ENCODE results near the gene PLXNB3. TPM values are rescaled to one million over a fixed set of nuclear protein-coding genes. Genes with fewer than 3 reads are reported as not detected.

PLXNB3 gene
- total and polyA plus RNA-seq, 2 donors (not counting 1 experiment from before 2014, with no cell fraction given) = 0.25 TPM; not detected in 1

DNA sequence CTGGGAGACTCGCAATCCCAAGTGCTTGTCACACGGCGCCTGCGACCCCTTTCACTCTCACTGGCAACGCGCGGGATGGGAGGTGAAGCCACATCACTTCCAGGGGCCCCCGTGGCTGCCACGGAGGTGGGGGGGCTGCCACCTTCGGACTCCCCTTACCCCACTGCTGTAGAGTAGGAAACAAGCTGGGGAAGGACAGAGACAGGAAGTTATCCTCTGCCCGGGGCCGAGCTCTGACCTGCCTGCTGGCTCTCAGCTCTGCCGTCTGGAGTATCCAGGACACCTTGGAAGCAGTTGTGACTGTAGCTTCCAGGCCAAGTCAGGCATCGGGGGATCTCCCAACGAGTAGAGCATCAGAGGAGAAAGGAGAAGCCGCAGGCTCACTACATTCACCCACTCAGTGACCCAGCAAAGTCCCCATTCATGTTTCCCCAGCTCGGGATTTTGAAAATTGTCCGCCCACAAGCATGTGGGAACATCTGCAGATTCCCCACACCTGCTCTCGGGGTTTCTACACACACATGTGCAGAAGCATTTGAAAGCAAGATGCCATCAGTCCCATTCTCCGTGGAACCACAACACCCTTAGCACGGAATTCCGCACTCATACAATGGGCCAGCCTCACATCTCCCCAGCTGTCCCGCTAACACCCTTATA lies 55.5 kb downstream of the PLXNB3 start:
- Histone ChIP-seq H3K36me3 (replicated peaks in 1 of 2; ENCODE audit: control extremely low read depth in 1 of 2, control insufficient read depth in 1 of 2, extremely low read depth in 1 of 2, insufficient read depth in 2 of 2, low read length in 1 of 2) (no peaks in the 10 kb centered on the region), H3K79me2 (ENCODE audit: control insufficient read depth, insufficient read depth, low read length) (no peaks in the 10 kb centered on the region), H3K4me2 (replicated peaks; ENCODE audit: low read depth, low read length, poor library complexity, severe bottlenecking) (peak overlapping the region; percentile 72), H3K9ac (ENCODE audit: low read length) (peak overlapping the region; percentile 34), H4K20me1 (ENCODE audit: control insufficient read depth, insufficient read depth, low read length, poor library complexity, severe bottlenecking) (no peaks in the 10 kb centered on the region), H3K4me3 (ENCODE audit: control extremely low read depth in 1 of 5, extremely low read depth in 1 of 5, insufficient read depth in 1 of 5, low read depth in 2 of 5, low read length in 4 of 5) (peak overlapping the region in 4 of 5 experiments; percentile 13 to 45 (median 40)), H3K4me1 (ENCODE audit: control insufficient read depth in 2 of 2, insufficient read depth in 2 of 2, low read length in 2 of 2) (peaks cover 4 to 23% of the 10 kb centered on the region in 2 donors), H3K27ac (ENCODE audit: low read length in 2 of 2) (no peak overlapping the region), H3K9me3 (ENCODE audit: control extremely low read depth in 1 of 3, control insufficient read depth in 2 of 3, insufficient read depth in 1 of 3, low read length in 2 of 3) (no peaks in the 10 kb centered on the region), H2AFZ (ENCODE audit: insufficient read depth, low read depth, low read length, poor library complexity, severe bottlenecking) (peak overlapping the region; percentile 35), H3K27me3 (replicated peaks in 1 of 4; ENCODE audit: control extremely low read depth in 1 of 4, control insufficient read depth in 3 of 4, insufficient read depth in 4 of 4, low read length in 3 of 4) (peaks cover 0 to 35% (median 4%) of the 10 kb centered on the region in 4 experiments)
- Mint-ChIP-seq H3K9me3 (ENCODE audit: insufficient read depth) (no peaks in the 10 kb centered on the region), H3K4me3 (peak overlapping the region; percentile 47), H3K27me3 (peaks cover 24% of the 10 kb centered on the region), H3K4me1 (peaks cover 16% of the 10 kb centered on the region), H3K27ac (no peak overlapping the region)
- CTCF ChIA-PET = no interaction called here
- intact Hi-C loops (cut with micrococcal nuclease) = no loop called here
- ATAC-seq (ENCODE audit: low read depth) (no peak), DNase-seq (no peak)
- no peak for TF ChIP-seq EZH2 (IDR thresholded peaks at IDR 0.05; ENCODE audit: borderline replicate concordance, insufficient read depth, low read depth, low read length, poor library complexity, severe bottlenecking)
- TF ChIP-seq, protein P1, sequence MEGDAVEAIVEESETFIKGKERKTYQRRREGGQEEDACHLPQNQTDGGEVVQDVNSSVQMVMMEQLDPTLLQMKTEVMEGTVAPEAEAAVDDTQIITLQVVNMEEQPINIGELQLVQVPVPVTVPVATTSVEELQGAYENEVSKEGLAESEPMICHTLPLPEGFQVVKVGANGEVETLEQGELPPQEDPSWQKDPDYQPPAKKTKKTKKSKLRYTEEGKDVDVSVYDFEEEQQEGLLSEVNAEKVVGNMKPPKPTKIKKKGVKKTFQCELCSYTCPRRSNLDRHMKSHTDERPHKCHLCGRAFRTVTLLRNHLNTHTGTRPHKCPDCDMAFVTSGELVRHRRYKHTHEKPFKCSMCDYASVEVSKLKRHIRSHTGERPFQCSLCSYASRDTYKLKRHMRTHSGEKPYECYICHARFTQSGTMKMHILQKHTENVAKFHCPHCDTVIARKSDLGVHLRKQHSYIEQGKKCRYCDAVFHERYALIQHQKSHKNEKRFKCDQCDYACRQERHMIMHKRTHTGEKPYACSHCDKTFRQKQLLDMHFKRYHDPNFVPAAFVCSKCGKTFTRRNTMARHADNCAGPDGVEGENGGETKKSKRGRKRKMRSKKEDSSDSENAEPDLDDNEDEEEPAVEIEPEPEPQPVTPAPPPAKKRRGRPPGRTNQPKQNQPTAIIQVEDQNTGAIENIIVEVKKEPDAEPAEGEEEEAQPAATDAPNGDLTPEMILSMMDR (IDR thresholded peaks at IDR 0.05) = no peak
- 92% methylated on average over 2 of the region's 23 CpGs for WGBS (ENCODE audit: insufficient coverage)
- POLR2A ChIA-PET = no interaction called here

DNA sequence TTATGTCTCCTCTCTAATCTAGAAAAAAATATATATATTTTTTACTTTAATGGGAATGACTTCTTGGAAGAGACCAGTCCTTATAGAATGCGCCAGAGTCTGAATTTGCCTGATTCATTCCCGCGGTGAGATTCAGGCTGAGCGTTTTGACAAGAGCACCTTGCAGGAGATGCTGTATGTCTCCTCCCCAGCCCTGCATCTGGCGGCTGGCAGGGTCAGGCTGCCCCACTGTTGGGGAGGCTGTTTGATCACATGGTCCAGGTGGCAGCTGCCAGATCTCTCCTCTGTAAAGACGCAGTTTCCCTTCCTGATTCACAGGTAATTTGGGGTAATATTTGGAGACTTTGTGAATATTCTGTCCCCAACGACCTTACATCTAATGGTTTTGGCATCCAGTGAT lies 56.6 kb downstream of the PLXNB3 start:
- DNase-seq (no peak), ATAC-seq (ENCODE audit: low read depth) (no peak)
- Histone ChIP-seq H3K9ac (ENCODE audit: low read length) (no peak overlapping the region), H3K4me3 (ENCODE audit: control extremely low read depth in 1 of 5, extremely low read depth in 1 of 5, insufficient read depth in 1 of 5, low read depth in 2 of 5, low read length in 4 of 5) (no peak overlapping the region), H3K27me3 (replicated peaks in 1 of 4; ENCODE audit: control extremely low read depth in 1 of 4, control insufficient read depth in 3 of 4, insufficient read depth in 4 of 4, low read length in 3 of 4) (peaks cover 0 to 38% (median 7%) of the 10 kb centered on the region in 4 experiments), H3K4me2 (replicated peaks; ENCODE audit: low read depth, low read length, poor library complexity, severe bottlenecking) (no peak overlapping the region), H3K79me2 (ENCODE audit: control insufficient read depth, insufficient read depth, low read length) (no peaks in the 10 kb centered on the region), H2AFZ (ENCODE audit: insufficient read depth, low read depth, low read length, poor library complexity, severe bottlenecking) (no peak overlapping the region), H3K4me1 (ENCODE audit: control insufficient read depth in 2 of 2, insufficient read depth in 2 of 2, low read length in 2 of 2) (peaks cover 4 to 19% of the 10 kb centered on the region in 2 donors), H3K36me3 (replicated peaks in 1 of 2; ENCODE audit: control extremely low read depth in 1 of 2, control insufficient read depth in 1 of 2, extremely low read depth in 1 of 2, insufficient read depth in 2 of 2, low read length in 1 of 2) (no peaks in the 10 kb centered on the region), H3K27ac (ENCODE audit: low read length in 2 of 2) (no peak overlapping the region), H3K9me3 (ENCODE audit: control extremely low read depth in 1 of 3, control insufficient read depth in 2 of 3, insufficient read depth in 1 of 3, low read length in 2 of 3) (no peaks in the 10 kb centered on the region), H4K20me1 (ENCODE audit: control insufficient read depth, insufficient read depth, low read length, poor library complexity, severe bottlenecking) (no peaks in the 10 kb centered on the region)
- peaks cover 10% of the 10 kb centered on the region for H3K4me1 Mint-ChIP-seq
- H3K9me3 Mint-ChIP-seq (ENCODE audit: insufficient read depth) = no peaks in the 10 kb centered on the region
- peaks cover 22% of the 10 kb centered on the region for H3K27me3 Mint-ChIP-seq
- H3K4me3 Mint-ChIP-seq = no peak overlapping the region
- ChIA-PET CTCF (no interaction called here), POLR2A (no interaction called here)
- intact Hi-C loops (cut with micrococcal nuclease) = no loop called here
- TF ChIP-seq, protein P1 (IDR thresholded peaks at IDR 0.05) = no peak
- no peak for TF ChIP-seq EZH2 (IDR thresholded peaks at IDR 0.05; ENCODE audit: borderline replicate concordance, insufficient read depth, low read depth, low read length, poor library complexity, severe bottlenecking)
- WGBS (ENCODE audit: insufficient coverage) = 0% methylated on average over 1 of the region's 7 CpGs
- H3K27ac Mint-ChIP-seq = no peak overlapping the region

Measured in B cell (primary cell).